ENCODE measurements around the gene CDKAL1.

DNA sequence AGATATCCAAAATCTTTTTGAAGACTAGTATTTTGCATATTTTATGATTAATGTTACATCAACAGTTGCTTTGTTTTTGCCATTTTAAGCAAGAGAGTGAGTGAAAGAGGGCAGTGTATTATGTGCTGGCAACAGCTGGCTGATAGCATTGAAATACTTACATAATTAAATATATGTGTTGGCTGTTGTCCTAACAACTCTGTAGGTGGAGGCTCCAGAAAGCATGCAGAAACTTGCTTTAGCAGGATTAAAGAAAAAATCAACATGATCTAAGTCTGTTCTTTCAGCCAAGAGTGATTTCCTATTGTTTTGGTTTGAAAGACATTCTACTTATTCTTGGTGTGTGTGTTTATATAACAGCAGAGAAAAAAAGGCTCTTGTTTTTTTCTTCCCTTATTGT lies 127.5 kb downstream of the CDKAL1 start:
- TF ChIP-seq, protein P1, sequence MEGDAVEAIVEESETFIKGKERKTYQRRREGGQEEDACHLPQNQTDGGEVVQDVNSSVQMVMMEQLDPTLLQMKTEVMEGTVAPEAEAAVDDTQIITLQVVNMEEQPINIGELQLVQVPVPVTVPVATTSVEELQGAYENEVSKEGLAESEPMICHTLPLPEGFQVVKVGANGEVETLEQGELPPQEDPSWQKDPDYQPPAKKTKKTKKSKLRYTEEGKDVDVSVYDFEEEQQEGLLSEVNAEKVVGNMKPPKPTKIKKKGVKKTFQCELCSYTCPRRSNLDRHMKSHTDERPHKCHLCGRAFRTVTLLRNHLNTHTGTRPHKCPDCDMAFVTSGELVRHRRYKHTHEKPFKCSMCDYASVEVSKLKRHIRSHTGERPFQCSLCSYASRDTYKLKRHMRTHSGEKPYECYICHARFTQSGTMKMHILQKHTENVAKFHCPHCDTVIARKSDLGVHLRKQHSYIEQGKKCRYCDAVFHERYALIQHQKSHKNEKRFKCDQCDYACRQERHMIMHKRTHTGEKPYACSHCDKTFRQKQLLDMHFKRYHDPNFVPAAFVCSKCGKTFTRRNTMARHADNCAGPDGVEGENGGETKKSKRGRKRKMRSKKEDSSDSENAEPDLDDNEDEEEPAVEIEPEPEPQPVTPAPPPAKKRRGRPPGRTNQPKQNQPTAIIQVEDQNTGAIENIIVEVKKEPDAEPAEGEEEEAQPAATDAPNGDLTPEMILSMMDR (IDR thresholded peaks at IDR 0.05): no peak
- TF ChIP-seq EP300 (IDR thresholded peaks at IDR 0.05): no peak
- no peak for TF ChIP-seq POLR2AphosphoS5 (IDR thresholded peaks at IDR 0.05)
